Naive thymus-derived CD4-positive, alpha-beta T cell (primary cell): ENCODE results near the gene DENND6B. TPM values are rescaled to one million over a fixed set of nuclear protein-coding genes. Genes with fewer than 3 reads are reported as not detected.

ENCODE experiments used
- ATAC-seq: fragments of 150-1000 bp; cut with Tn5 transposase; 2 replicates; pipeline ENCODE4 v1.10.0; 2021; ENCODE audit warnings: mild to moderate bottlenecking, moderate library complexity
- CTCF ChIA-PET: fragments of 350-600 bp; sonication (Branson Sonifier 250); formaldehyde crosslinking; loops from one replicate; lab custom pipeline; 2021; ENCODE audit warnings: antibody characterized with exemption; lab: Charles Lee
- POLR2A ChIA-PET: fragments of 350-600 bp; sonication (Branson Sonifier 250); formaldehyde crosslinking; loops from one replicate; lab custom pipeline; 2021; ENCODE audit warnings: antibody characterized with exemption, inconsistent platforms; lab: Charles Lee
- DNase-seq, 9 donors: peaks; one replicate each; pipeline versions ENCODE4 v3.0.0 to v3.0.0-alpha.2; 2020 to 2022; ENCODE audit warnings: mixed read lengths in 1 of 9
- H3K27ac ChIP-seq: one replicate; pipeline ENCODE4 v1.7.0; 2013; ENCODE audit warnings: mild to moderate bottlenecking, low read depth, low read length, moderate library complexity
- H3K27me3 ChIP-seq, 2 donors: one replicate each; pipeline ENCODE4 v1.7.0; 2013; ENCODE audit warnings: low read length in 2 of 2, mild to moderate bottlenecking in 2 of 2, moderate library complexity in 2 of 2; ENCODE audit not compliant: control insufficient read depth in 2 of 2, insufficient read depth in 2 of 2
- H3K36me3 ChIP-seq, 3 experiments: 1 replicate in 2 of 3; 2 replicates in 1 of 3; pipeline ENCODE4 v1.7.0; 2013; ENCODE audit warnings: low read length in 3 of 3, mild to moderate bottlenecking in 3 of 3, moderate library complexity in 1 of 3; ENCODE audit not compliant: insufficient read depth in 3 of 3, control insufficient read depth in 2 of 3
- H3K4me1 ChIP-seq, 2 donors: one replicate each; pipeline ENCODE4 v1.7.0; 2013; ENCODE audit warnings: low read length in 2 of 2, mild to moderate bottlenecking in 2 of 2, moderate library complexity in 1 of 2; ENCODE audit not compliant: control insufficient read depth in 2 of 2, insufficient read depth in 2 of 2
- H3K4me3 ChIP-seq: 2 replicates; pipeline ENCODE4 v1.7.0; 2013; ENCODE audit warnings: mild to moderate bottlenecking, low read length
- H3K9me3 ChIP-seq, 3 experiments: 1 replicate in 2 of 3; 2 replicates in 1 of 3; pipeline ENCODE4 v1.7.0; 2013; ENCODE audit warnings: low read length in 3 of 3; ENCODE audit not compliant: control insufficient read depth in 2 of 3
- H3K27ac Mint-ChIP-seq, 9 donors: one replicate each; pipeline ENCODE4 v1.8.0; 2020 to 2022; ENCODE audit warnings: mixed read lengths in 9 of 9, mild to moderate bottlenecking in 8 of 9, moderate library complexity in 5 of 9, inconsistent platforms in 2 of 9
- H3K27me3 Mint-ChIP-seq, 5 donors: one replicate each; pipeline ENCODE4 v1.8.0; 2021 to 2022; ENCODE audit warnings: mixed read lengths in 5 of 5, mild to moderate bottlenecking in 1 of 5
- H3K36me3 Mint-ChIP-seq, 5 donors: one replicate each; pipeline ENCODE4 v1.8.0; 2020 to 2022; ENCODE audit warnings: mixed read lengths in 5 of 5, mild to moderate bottlenecking in 3 of 5, inconsistent platforms in 1 of 5
- H3K4me1 Mint-ChIP-seq, 7 donors: one replicate each; pipeline ENCODE4 v1.8.0; 2020 to 2022; ENCODE audit warnings: mixed read lengths in 7 of 7, mild to moderate bottlenecking in 3 of 7, inconsistent platforms in 1 of 7
- H3K4me3 Mint-ChIP-seq, 10 donors: one replicate each; pipeline ENCODE4 v1.8.0; 2020 to 2022; ENCODE audit warnings: mild to moderate bottlenecking in 10 of 10, mixed read lengths in 10 of 10, moderate library complexity in 6 of 10, inconsistent platforms in 2 of 10
- H3K9me3 Mint-ChIP-seq, 11 donors: one replicate each; pipeline ENCODE4 v1.8.0; 2020 to 2022; ENCODE audit warnings: mixed read lengths in 11 of 11, mild to moderate bottlenecking in 4 of 11, inconsistent platforms in 1 of 11, moderate library complexity in 1 of 11
- intact Hi-C, 2 donors: fragments of 100-400 bp; cut with micrococcal nuclease; formaldehyde crosslinking; loops; one replicate each; pipeline ENCODE4 v1.15.1; 2023
- polyA plus RNA-seq, 2 donors: library from polyadenylated mRNA; unstranded; fragments of 300-500 nt; fragmentation: Illumina TruSeq; gene quantifications; one replicate each; pipeline ENCODE4 v1.2.3, GENCODE V29; 2021
- total RNA-seq, 6 experiments: library from RNA in 5 of 6; stranded (reverse) in 5 of 6; gene quantifications; 1 replicate in 5 of 6; 2 replicates in 1 of 6; pipeline ENCODE4 v1.2.3 and lab custom pipeline; 2021 to 2026

Gene DENND6B
- total and polyA plus RNA-seq, 7 experiments from 2014 or later, result 0.19 to 4.0 (median 2.2) TPM

- H3K9me3 Mint-ChIP-seq, result peaks cover 0 to 3% (median 0%) of the 10 kb centered on the region in 11 donors
- Histone ChIP-seq H3K9me3 (no peaks in the 10 kb centered on the region), H3K36me3 (peaks cover 0 to 28% (median 7%) of the 10 kb centered on the region in 3 experiments), H3K27ac (no peak overlapping the region), H3K4me3 (no peak overlapping the region), H3K27me3 (no peaks in the 10 kb centered on the region), H3K4me1 (peaks cover 11 to 23% of the 10 kb centered on the region in 2 donors)
- DNase-seq (no peak), ATAC-seq (no peak)
- peak overlapping the region in 3 of 9 donors; percentile 34 to 61 (median 58) for H3K27ac Mint-ChIP-seq
- peaks cover 4 to 35% (median 25%) of the 10 kb centered on the region in 5 donors for H3K36me3 Mint-ChIP-seq
- ChIA-PET CTCF (no interaction called here), POLR2A (no interaction called here)
- H3K4me1 Mint-ChIP-seq, result peaks cover 26 to 69% (median 62%) of the 10 kb centered on the region in 7 donors
- intact Hi-C loops, result no loop called here
- H3K27me3 Mint-ChIP-seq, result no peaks in the 10 kb centered on the region
- H3K4me3 Mint-ChIP-seq, result no peak overlapping the region
These were observed 36.5 kb upstream of the DENND6B start for GRCh38 chr22:50363166-50363802.

GRCh38 chr22:50361688-50362087 is 34.9 kb upstream of the DENND6B start:
- ATAC-seq (no peak), DNase-seq (no peak)
- Mint-ChIP-seq H3K27me3 (no peaks in the 10 kb centered on the region), H3K4me3 (peak overlapping the region in 3 of 10 donors; percentile 16 to 33 (median 25)), H3K27ac (peak overlapping the region in 2 of 9 donors; percentile 4 to 72), H3K36me3 (peaks cover 4 to 27% (median 19%) of the 10 kb centered on the region in 5 donors), H3K4me1 (peaks cover 27 to 69% (median 60%) of the 10 kb centered on the region in 7 donors), H3K9me3 (peaks cover 0 to 3% (median 0%) of the 10 kb centered on the region in 11 donors)
- intact Hi-C loops, result no loop called here
- Histone ChIP-seq H3K27ac (no peak overlapping the region), H3K4me3 (no peak overlapping the region), H3K4me1 (peaks cover 11 to 23% of the 10 kb centered on the region in 2 donors), H3K27me3 (no peaks in the 10 kb centered on the region), H3K36me3 (peaks cover 0 to 28% (median 7%) of the 10 kb centered on the region in 3 experiments), H3K9me3 (no peaks in the 10 kb centered on the region)
- POLR2A ChIA-PET, result no interaction called here
- CTCF ChIA-PET, result no interaction called here

- ChIA-PET CTCF (no interaction called here), POLR2A (no interaction called here)
- intact Hi-C loops, result no loop called here
- peaks cover 11 to 23% of the 10 kb centered on the region in 2 donors for H3K4me1 ChIP-seq
- ATAC-seq (no peak), DNase-seq (no peak)
- no peaks in the 10 kb centered on the region for H3K9me3 ChIP-seq
- Mint-ChIP-seq H3K4me1 (peaks cover 27 to 66% (median 56%) of the 10 kb centered on the region in 7 donors), H3K27me3 (no peaks in the 10 kb centered on the region), H3K36me3 (peaks cover 4 to 27% (median 18%) of the 10 kb centered on the region in 5 donors), H3K4me3 (peak overlapping the region in 3 of 10 donors; percentile 18 to 33 (median 25)), H3K27ac (peak overlapping the region in 2 of 9 donors; percentile 4 to 72), H3K9me3 (peaks cover 0 to 3% (median 0%) of the 10 kb centered on the region in 11 donors)
- peaks cover 0 to 28% (median 7%) of the 10 kb centered on the region in 3 experiments for H3K36me3 ChIP-seq
- no peak overlapping the region for H3K4me3 ChIP-seq
- no peak overlapping the region for H3K27ac ChIP-seq
- H3K27me3 ChIP-seq, result no peaks in the 10 kb centered on the region
These were observed 34.4 kb upstream of the DENND6B start for GRCh38 chr22:50361222-50361621.

GRCh38 chr22:50360578-50360977 is 33.8 kb upstream of the DENND6B start:
- no peak overlapping the region for H3K4me3 ChIP-seq
- no peak for ATAC-seq
- H3K27ac Mint-ChIP-seq, result peak overlapping the region in 2 of 9 donors; percentile 4 to 72
- H3K4me1 Mint-ChIP-seq, result peaks cover 24 to 63% (median 52%) of the 10 kb centered on the region in 7 donors
- no peaks in the 10 kb centered on the region for H3K27me3 ChIP-seq
- DNase-seq, result no peak
- H3K27ac ChIP-seq, result no peak overlapping the region
- peaks cover 0 to 28% (median 7%) of the 10 kb centered on the region in 3 experiments for H3K36me3 ChIP-seq
- H3K9me3 Mint-ChIP-seq, result peaks cover 0 to 3% (median 0%) of the 10 kb centered on the region in 11 donors
- peaks cover 4 to 26% (median 18%) of the 10 kb centered on the region in 5 donors for H3K36me3 Mint-ChIP-seq
- H3K9me3 ChIP-seq, result no peaks in the 10 kb centered on the region
- no peaks in the 10 kb centered on the region for H3K27me3 Mint-ChIP-seq
- ChIA-PET CTCF (no interaction called here), POLR2A (no interaction called here)
- H3K4me3 Mint-ChIP-seq, result peak overlapping the region in 2 of 10 donors; percentile 33 to 35
- intact Hi-C loops, result no loop called here
- peaks cover 11 to 23% of the 10 kb centered on the region in 2 donors for H3K4me1 ChIP-seq

GRCh38 chr22:50357756-50358155 is 30.9 kb upstream of the DENND6B start:
- Mint-ChIP-seq H3K27ac (peak overlapping the region in 1 of 9 donors; percentile 20), H3K27me3 (no peaks in the 10 kb centered on the region), H3K36me3 (peaks cover 4 to 28% (median 18%) of the 10 kb centered on the region in 5 donors)

GRCh38 chr22:50357222-50357621 is 30.4 kb upstream of the DENND6B start:
- H3K9me3 ChIP-seq, result no peaks in the 10 kb centered on the region
- H3K27ac ChIP-seq, result no peak overlapping the region
- H3K4me1 ChIP-seq, result peaks cover 11 to 18% of the 10 kb centered on the region in 2 donors
- POLR2A ChIA-PET, result no interaction called here
- no peak overlapping the region for H3K4me3 Mint-ChIP-seq
- H3K27ac Mint-ChIP-seq, result peak overlapping the region in 3 of 9 donors; percentile 18 to 45 (median 20)
- no peaks in the 10 kb centered on the region for H3K27me3 ChIP-seq
- ATAC-seq (no peak), DNase-seq (no peak)
- no peak overlapping the region for H3K4me3 ChIP-seq
- H3K4me1 Mint-ChIP-seq, result peaks cover 21 to 48% (median 39%) of the 10 kb centered on the region in 7 donors
- peaks cover 0 to 3% (median 0%) of the 10 kb centered on the region in 11 donors for H3K9me3 Mint-ChIP-seq
- H3K36me3 Mint-ChIP-seq, result peaks cover 4 to 33% (median 18%) of the 10 kb centered on the region in 5 donors
- no peaks in the 10 kb centered on the region for H3K27me3 Mint-ChIP-seq
- H3K36me3 ChIP-seq, result peaks cover 0 to 30% (median 7%) of the 10 kb centered on the region in 3 experiments
- CTCF ChIA-PET, result no interaction called here
- intact Hi-C loops, result no loop called here

More at GRCh38 chr22:50357756-50358155, 30.9 kb upstream of the DENND6B start:
- Histone ChIP-seq H3K4me3 (no peak overlapping the region), H3K36me3 (peaks cover 0 to 34% (median 7%) of the 10 kb centered on the region in 3 experiments), H3K27ac (no peak overlapping the region), H3K9me3 (no peaks in the 10 kb centered on the region), H3K27me3 (no peaks in the 10 kb centered on the region), H3K4me1 (peaks cover 11 to 23% of the 10 kb centered on the region in 2 donors)
- ChIA-PET POLR2A (no interaction called here), CTCF (no interaction called here)
- DNase-seq, result no peak
- ATAC-seq, result no peak
- intact Hi-C loops, result no loop called here
- H3K4me1 Mint-ChIP-seq, result peaks cover 23 to 53% (median 44%) of the 10 kb centered on the region in 7 donors
- H3K9me3 Mint-ChIP-seq, result peaks cover 0 to 3% (median 0%) of the 10 kb centered on the region in 11 donors
- H3K4me3 Mint-ChIP-seq, result no peak overlapping the region
